GM21737 (cell line): ENCODE data around the gene DNAAF2.
"Not testable (repeated sequence)": the region's sequence is repeated elsewhere in the genome, so short reads cannot be mapped to it uniquely, and the experiment has no call there.

Source experiments
- ATAC-seq: cut with Tn5 transposase; IDR thresholded peaks from one replicate; pipeline ENCODE4 v1.9.1; 2021; ENCODE audit warnings: mild to moderate bottlenecking, moderate library complexity; ENCODE audit not compliant: unreplicated experiment

The DNAAF2 gene

GRCh38 chr14:49584981-49585640 is 49.9 kb downstream of the DNAAF2 start:
- not testable (repeated sequence) for ATAC-seq

GRCh38 chr14:49584058-49584457 is 51.0 kb downstream of the DNAAF2 start:
- ATAC-seq: no peak

- ATAC-seq: no peak
Measured at GRCh38 chr14:49583629-49584028, 51.4 kb downstream of the DNAAF2 start.

- no peak for ATAC-seq
Measured at GRCh38 chr14:49582113-49582977, 52.7 kb downstream of the DNAAF2 start.

GRCh38 chr14:49581209-49582112 is 53.6 kb downstream of the DNAAF2 start:
- no peak for ATAC-seq

GRCh38 chr14:49579841-49580240 is 55.2 kb downstream of the DNAAF2 start:
- no peak for ATAC-seq

GRCh38 chr14:49578141-49578540 is 56.9 kb downstream of the DNAAF2 start:
- ATAC-seq: no peak
